PFSK-1 (cell line): ENCODE measurements around the gene ANKRD33.

Source experiments
- POLR2AphosphoS5 ChIP-seq: IDR thresholded peaks from 2 replicates; pipeline ENCODE4 v1.6.1; 2012; ENCODE audit warnings: low read depth, mild to moderate bottlenecking, control low read depth, low read length, moderate library complexity
- TAF1 ChIP-seq: IDR thresholded peaks from 2 replicates; pipeline ENCODE4 v1.6.1; 2012; ENCODE audit warnings: low read length, control low read depth, borderline replicate concordance; ENCODE audit not compliant: insufficient read depth
- TF ChIP-seq, protein P1 (sequence below), 2 experiments: IDR thresholded peaks; 2 replicates each; pipeline versions ENCODE4 v1.6.1 to v1.8.0; 2011 to 2012; ENCODE audit warnings: low read depth in 2 of 2, low read length in 2 of 2, control low read depth in 1 of 2, inconsistent platforms in 1 of 2, mild to moderate bottlenecking in 1 of 2, moderate library complexity in 1 of 2; ENCODE audit not compliant: insufficient read depth in 1 of 2

DNA sequence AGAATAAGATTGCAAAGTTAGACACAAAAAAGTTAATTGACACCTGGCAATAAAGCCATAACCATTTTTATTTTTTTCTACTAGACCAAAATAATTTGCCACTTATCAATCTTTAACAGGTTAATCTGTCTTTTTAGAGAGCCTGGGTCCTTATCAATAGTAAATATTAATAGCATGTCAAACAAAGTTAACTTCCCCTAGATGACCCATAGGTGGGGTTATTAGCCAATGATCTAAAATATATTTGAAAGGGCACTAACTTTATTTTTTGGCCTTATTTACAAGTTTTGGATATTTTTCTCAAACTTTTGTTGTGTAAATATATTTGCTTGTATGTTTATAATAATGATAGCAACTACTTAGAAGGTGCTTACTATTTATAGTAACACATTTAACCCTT is 3.9 kb downstream of the ANKRD33 start:
- TF ChIP-seq TAF1 (no peak), POLR2AphosphoS5 (no peak)
- TF ChIP-seq, protein P1, sequence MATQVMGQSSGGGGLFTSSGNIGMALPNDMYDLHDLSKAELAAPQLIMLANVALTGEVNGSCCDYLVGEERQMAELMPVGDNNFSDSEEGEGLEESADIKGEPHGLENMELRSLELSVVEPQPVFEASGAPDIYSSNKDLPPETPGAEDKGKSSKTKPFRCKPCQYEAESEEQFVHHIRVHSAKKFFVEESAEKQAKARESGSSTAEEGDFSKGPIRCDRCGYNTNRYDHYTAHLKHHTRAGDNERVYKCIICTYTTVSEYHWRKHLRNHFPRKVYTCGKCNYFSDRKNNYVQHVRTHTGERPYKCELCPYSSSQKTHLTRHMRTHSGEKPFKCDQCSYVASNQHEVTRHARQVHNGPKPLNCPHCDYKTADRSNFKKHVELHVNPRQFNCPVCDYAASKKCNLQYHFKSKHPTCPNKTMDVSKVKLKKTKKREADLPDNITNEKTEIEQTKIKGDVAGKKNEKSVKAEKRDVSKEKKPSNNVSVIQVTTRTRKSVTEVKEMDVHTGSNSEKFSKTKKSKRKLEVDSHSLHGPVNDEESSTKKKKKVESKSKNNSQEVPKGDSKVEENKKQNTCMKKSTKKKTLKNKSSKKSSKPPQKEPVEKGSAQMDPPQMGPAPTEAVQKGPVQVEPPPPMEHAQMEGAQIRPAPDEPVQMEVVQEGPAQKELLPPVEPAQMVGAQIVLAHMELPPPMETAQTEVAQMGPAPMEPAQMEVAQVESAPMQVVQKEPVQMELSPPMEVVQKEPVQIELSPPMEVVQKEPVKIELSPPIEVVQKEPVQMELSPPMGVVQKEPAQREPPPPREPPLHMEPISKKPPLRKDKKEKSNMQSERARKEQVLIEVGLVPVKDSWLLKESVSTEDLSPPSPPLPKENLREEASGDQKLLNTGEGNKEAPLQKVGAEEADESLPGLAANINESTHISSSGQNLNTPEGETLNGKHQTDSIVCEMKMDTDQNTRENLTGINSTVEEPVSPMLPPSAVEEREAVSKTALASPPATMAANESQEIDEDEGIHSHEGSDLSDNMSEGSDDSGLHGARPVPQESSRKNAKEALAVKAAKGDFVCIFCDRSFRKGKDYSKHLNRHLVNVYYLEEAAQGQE (IDR thresholded peaks at IDR 0.05; ENCODE audit: insufficient read depth in 1 of 2, low read depth in 2 of 2, low read length in 2 of 2), result no peak
